Stimulated activated CD8-positive, alpha-beta memory T cell treated with anti-CD3 and anti-CD28 coated beads, Interleukin-12 subunit alpha, Interleukin-12 subunit beta, amount 100 ng/mL, for 4 hours (primary cell): ENCODE measurements around the gene SOHLH1.

ENCODE experiments used
- DNase-seq: peaks from one replicate; pipeline ENCODE4 v3.0.0-alpha.2; 2020; ENCODE audit warnings: low read depth

The SOHLH1 gene

GRCh38 chr9:135701959-135702721, 2.9 kb upstream of the SOHLH1 start, which contains the start of gene KCNT1:
TSS of gene KCNT1 (plus strand) at chr9:135702185. CDS start at chr9:135702259, 74 bp downstream.
- DNase-seq: peak; percentile 21

GRCh38 chr9:135701067-135701958, 2.0 kb upstream of the SOHLH1 start:
- DNase-seq: peak; percentile 30

- no peak for DNase-seq
Measured at GRCh38 chr9:135700525-135700924, 1.2 kb upstream of the SOHLH1 start.

GRCh38 chr9:135698767-135699166, 514 bp downstream of the SOHLH1 start:
- DNase-seq: no peak

- no peak for DNase-seq
Measured at GRCh38 chr9:135698236-135698635, 1.0 kb downstream of the SOHLH1 start.

- DNase-seq: no peak
Measured at GRCh38 chr9:135697226-135697625, 2.1 kb downstream of the SOHLH1 start.

- no peak for DNase-seq
Measured at GRCh38 chr9:135696446-135696845, 2.8 kb downstream of the SOHLH1 start.

- no peak for DNase-seq
Measured at GRCh38 chr9:135695642-135696041, 3.6 kb downstream of the SOHLH1 start.

- no peak for DNase-seq
Measured at GRCh38 chr9:135695036-135695435, 4.2 kb downstream of the SOHLH1 start.

GRCh38 chr9:135694414-135694813, 4.9 kb downstream of the SOHLH1 start:
- no peak for DNase-seq

GRCh38 chr9:135693771-135694170, 5.5 kb downstream of the SOHLH1 start:
- DNase-seq: no peak

- no peak for DNase-seq
Measured at GRCh38 chr9:135693265-135693664, 6.0 kb downstream of the SOHLH1 start.

- no peak for DNase-seq
Measured at GRCh38 chr9:135692410-135692809, 6.9 kb downstream of the SOHLH1 start.

- no peak for DNase-seq
Measured at GRCh38 chr9:135690836-135691570, 8.3 kb downstream of the SOHLH1 start.

GRCh38 chr9:135689011-135689410, 10.3 kb downstream of the SOHLH1 start:
- DNase-seq: no peak

GRCh38 chr9:135687216-135687615, 12.1 kb downstream of the SOHLH1 start:
- no peak for DNase-seq

- DNase-seq: no peak
Measured at GRCh38 chr9:135684691-135685090, 14.6 kb downstream of the SOHLH1 start.

- DNase-seq: no peak
Measured at GRCh38 chr9:135683401-135684034, 15.8 kb downstream of the SOHLH1 start.

- no peak for DNase-seq
Measured at GRCh38 chr9:135681161-135681560, 18.1 kb downstream of the SOHLH1 start.

- no peak for DNase-seq
Measured at GRCh38 chr9:135680056-135680455, 19.2 kb downstream of the SOHLH1 start.

GRCh38 chr9:135678236-135679017, 20.9 kb downstream of the SOHLH1 start:
- no peak for DNase-seq
